Muscle layer of duodenum (tissue), 2 donors: ENCODE data around the gene TENT5A.

Experiments used
- H3K27ac ChIP-seq: one replicate; pipeline ENCODE4 v1.7.0; 2013; ENCODE audit warnings: mild to moderate bottlenecking, low read length
- H3K27me3 ChIP-seq: one replicate; pipeline ENCODE4 v1.7.0; 2013; ENCODE audit warnings: low read depth, mild to moderate bottlenecking, control low read depth, low read length
- H3K36me3 ChIP-seq, 2 donors: one replicate each; pipeline ENCODE4 v1.7.0; 2013; ENCODE audit warnings: low read length in 2 of 2, control low read depth in 1 of 2, mild to moderate bottlenecking in 1 of 2; ENCODE audit not compliant: insufficient read depth in 2 of 2, control insufficient read depth in 1 of 2
- H3K4me1 ChIP-seq, 2 donors: one replicate each; pipeline ENCODE4 v1.7.0; 2013; ENCODE audit warnings: low read length in 2 of 2, mild to moderate bottlenecking in 2 of 2, control low read depth in 1 of 2, moderate library complexity in 1 of 2; ENCODE audit not compliant: insufficient read depth in 2 of 2, control insufficient read depth in 1 of 2
- H3K4me3 ChIP-seq, 2 donors: one replicate each; pipeline ENCODE4 v1.7.0; 2013; ENCODE audit warnings: low read length in 2 of 2, low read depth in 1 of 2, mild to moderate bottlenecking in 1 of 2
- H3K9me3 ChIP-seq, 2 donors: one replicate each; pipeline ENCODE4 v1.7.0; 2013; ENCODE audit warnings: low read length in 2 of 2, control low read depth in 1 of 2, mild to moderate bottlenecking in 1 of 2; ENCODE audit not compliant: control insufficient read depth in 1 of 2
- donor health status: healthy.

TENT5A gene

GRCh38 chr6:81700414-81700813 lies 52.1 kb downstream of the TENT5A start:
- no peaks in the 10 kb centered on the region for H3K27me3 ChIP-seq
- H3K4me3 ChIP-seq = no peak overlapping the region
- H3K36me3 ChIP-seq = no peaks in the 10 kb centered on the region
- H3K4me1 ChIP-seq = peaks cover 0 to 7% of the 10 kb centered on the region in 2 donors
- no peaks in the 10 kb centered on the region for H3K9me3 ChIP-seq
- H3K27ac ChIP-seq = no peak overlapping the region

DNA sequence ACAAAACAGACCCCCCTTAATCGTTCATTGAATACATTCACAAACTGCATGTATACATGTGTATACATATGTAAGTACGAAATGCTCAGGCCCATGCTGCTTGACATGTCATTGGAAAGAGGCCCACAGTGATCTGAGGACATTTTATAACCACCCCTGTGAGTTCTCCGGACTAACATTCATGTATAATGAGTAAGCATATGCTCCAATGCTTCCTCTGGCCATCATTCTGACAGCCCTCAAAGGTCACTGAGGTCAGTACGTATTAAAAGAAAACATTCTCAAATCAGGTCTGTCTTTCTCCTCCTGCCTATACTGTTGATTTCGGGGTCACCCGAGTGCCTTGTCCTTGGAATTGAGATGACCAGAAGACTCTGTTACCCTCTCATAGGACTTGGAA lies 54.9 kb downstream of the TENT5A start:
- no peaks in the 10 kb centered on the region for H3K36me3 ChIP-seq
- H3K27ac ChIP-seq = no peak overlapping the region
- H3K9me3 ChIP-seq = no peaks in the 10 kb centered on the region
- H3K4me3 ChIP-seq = no peak overlapping the region
- no peaks in the 10 kb centered on the region for H3K27me3 ChIP-seq
- H3K4me1 ChIP-seq = peaks cover 0 to 7% of the 10 kb centered on the region in 2 donors

DNA sequence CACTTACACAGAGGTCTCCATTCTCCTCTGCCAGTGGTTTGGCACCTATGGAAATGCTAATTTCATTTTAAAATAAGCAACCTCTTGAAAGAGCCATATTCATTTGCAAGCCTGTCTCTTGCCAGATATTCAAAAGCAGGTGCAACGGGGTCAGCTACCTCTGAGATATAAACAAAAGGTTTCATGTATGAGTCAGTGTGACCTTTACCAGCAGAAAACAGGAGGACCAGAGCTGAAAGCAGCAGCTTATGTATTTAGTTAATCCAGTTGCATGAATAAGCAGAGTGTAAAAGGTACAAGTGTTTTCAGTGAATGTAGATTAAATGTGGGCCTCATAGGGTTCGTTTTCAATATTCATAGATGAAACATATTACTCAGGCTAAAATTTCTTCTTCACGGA lies 56.0 kb downstream of the TENT5A start:
- Histone ChIP-seq H3K36me3 (no peaks in the 10 kb centered on the region), H3K4me1 (peaks cover 0 to 7% of the 10 kb centered on the region in 2 donors)

More for the DNA sequence above, 56.0 kb downstream of the TENT5A start:
- H3K9me3 ChIP-seq = no peaks in the 10 kb centered on the region
- no peaks in the 10 kb centered on the region for H3K27me3 ChIP-seq
- H3K4me3 ChIP-seq = no peak overlapping the region
- H3K27ac ChIP-seq = no peak overlapping the region
